Activated CD8-positive, alpha-beta memory T cell treated with anti-CD3 and anti-CD28 coated beads, Interleukin-2, amount 50 U/mL, for 48 hours (primary cell): ENCODE results near the gene IQSEC3.
A peak's percentile ranks its signal among the peaks of the same experiment; 100 is the strongest.

Experiments used
- DNase-seq: peaks from one replicate; pipeline ENCODE4 v3.0.0-alpha.2; 2020

Gene IQSEC3

DNA sequence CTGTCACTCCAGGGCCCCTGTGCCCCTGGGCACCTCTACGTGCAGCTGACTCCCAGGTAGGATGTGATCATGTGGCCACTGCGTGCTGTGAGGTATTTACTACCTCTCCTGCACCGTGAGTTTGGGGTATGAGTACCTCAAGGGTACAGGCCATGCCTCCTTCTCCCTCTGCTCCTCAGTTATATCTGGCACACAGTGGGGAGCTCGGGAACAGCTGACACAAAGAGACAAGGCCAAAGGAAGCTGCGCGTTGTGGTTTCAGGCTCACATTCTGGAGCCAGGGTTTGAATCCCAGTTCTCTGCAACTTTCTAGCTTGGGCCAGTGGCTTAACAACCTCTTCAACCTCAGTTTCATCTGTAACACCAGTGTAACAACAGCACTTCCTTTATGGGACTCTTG, 155.2 kb downstream of the IQSEC3 start:
- no peak for DNase-seq

DNA sequence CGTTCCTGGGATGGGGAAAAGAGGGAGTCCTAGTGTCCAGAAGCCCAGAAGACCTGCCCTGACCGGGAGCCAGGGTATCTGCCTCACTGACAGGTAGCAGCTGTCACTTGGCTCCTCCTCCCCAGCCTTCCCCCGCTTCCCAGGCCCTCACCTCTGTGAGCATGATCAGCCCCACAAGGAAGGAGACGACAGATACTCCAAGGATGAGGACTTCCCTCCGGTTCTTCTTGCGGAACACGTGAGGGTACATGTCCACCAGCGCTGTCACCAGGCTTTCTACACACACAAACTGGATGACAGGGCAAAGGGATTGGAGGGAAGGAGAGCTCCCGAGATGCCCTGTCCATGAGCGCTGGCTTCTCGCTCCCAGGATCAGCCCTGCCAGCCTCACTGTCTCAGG, 157.3 kb downstream of the IQSEC3 start:
- no peak for DNase-seq

DNA sequence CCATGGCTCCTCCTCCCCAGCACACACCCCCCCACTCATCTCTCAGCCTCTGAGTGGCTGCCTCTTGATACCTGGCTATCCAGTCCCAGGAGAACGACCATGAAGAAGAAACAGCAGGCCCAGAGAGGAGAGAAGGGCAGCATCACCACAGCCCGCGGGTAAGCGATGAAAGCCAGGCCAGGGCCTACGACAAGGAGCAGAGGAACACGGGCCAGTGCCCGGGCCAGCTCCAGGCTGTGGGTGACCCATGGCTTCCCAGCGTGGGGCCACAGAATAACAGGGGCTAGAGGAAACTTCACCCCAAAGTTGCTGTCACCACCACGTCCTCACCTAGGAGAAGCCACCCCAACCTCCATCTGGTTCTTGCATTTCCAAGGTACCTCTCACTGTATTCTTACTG, 157.8 kb downstream of the IQSEC3 start:
- DNase-seq = no peak

DNA sequence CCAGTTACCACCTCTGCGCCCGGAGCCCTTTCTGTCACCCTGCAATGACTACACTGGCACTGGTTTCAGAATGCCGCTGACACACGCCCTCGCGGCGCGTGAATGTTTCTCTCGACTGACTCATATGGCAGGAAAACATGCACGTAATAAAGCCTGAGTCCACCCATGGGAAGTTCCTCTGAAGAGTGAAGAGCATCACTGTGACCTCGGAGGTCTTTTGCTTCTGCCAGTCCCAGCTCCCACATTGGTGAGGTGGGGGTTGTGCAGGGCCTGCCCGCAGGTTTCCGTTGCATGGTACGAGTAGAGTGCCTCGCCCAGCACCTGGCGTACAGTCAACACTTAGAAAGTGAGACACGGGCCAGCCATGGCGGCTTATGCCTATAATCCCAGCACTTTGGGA, 158.4 kb downstream of the IQSEC3 start:
- peak; percentile 43 for DNase-seq

DNA sequence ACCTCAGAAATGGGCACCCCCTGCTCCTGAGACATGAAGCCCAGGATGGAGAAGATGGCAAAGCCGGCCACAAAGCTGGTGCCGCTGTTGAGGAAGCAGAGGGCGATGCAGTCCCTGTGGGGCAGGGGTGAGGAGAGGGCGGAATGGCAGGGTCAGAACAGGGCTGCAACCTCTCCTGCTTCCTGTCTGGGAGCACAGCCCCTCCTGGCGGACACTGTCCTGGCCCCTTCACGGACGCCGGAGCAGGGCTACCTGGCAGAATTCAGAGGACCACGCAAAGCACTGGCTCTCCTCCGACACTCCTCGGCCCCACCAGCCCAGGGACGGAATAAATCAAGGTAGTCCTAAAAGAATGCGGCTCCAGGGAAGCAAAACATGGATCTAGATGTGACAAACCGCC, 159.8 kb downstream of the IQSEC3 start:
- DNase-seq = peak; percentile 15

DNA sequence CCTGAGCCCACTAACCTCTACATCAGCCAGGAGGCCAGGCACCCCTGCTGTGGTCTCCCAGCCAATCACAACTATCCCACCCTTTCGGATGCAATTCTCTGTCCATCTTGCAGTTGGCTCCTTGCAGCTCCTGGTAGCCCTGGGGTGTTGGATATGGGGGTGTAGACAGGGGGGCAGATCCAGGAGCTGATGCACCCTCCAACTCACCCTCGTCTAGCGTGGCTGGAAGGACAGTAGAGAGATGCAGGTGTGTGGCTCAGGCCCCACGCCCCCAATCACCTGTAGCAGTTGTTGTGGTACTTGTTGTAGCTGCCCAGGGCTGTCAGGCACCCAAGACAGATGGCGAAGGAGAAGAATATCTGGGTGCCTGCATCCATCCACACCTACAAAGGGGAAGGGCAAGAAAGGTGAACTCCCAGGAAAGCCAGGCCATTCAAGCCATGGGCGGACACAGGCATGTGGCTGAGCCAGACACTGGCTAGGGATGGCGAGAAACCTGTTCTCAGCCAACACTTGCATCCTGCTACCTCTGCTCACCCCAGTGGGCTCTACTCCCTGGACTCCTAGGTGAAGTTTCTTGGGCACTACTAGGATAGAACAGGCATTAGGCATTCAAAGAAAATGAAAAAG, 160.8 kb downstream of the IQSEC3 start:
- peak; percentile 35 for DNase-seq
